GM21528 (cell line): ENCODE measurements around the gene AUTS2.

ENCODE experiments used
- ATAC-seq: cut with Tn5 transposase; IDR thresholded peaks from one replicate; pipeline ENCODE4 v1.9.1; 2021; ENCODE audit warnings: mild to moderate bottlenecking, moderate library complexity; ENCODE audit not compliant: unreplicated experiment, low FRiP score

AUTS2 gene

DNA sequence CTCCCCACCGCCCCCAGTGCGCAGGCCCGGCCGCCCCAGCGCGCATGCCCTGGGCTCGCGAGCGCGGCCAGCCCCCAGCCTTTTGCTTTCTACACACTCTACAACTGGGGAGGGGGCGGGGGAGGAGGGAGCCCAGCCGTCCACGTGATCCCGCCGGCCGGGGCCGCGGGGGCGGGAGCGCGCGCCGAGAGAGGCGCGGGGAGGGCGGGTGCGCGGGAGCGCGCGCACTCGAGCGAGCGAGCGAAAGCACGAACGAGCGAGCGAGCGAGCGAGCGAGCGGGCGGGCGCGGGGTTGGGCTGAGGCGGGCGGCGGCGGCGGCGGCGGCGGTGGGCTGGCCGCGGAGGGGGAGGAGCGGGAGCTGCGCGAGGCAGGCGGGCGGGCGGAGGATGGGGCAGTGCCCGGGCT lies at the start of gene AUTS2:
AUTS2 (plus strand) TSS at position 395 of the 406 bp plus-strand sequence. CDS start 1,179 bp downstream, outside the sequence.
- peak; percentile 49 for ATAC-seq

DNA sequence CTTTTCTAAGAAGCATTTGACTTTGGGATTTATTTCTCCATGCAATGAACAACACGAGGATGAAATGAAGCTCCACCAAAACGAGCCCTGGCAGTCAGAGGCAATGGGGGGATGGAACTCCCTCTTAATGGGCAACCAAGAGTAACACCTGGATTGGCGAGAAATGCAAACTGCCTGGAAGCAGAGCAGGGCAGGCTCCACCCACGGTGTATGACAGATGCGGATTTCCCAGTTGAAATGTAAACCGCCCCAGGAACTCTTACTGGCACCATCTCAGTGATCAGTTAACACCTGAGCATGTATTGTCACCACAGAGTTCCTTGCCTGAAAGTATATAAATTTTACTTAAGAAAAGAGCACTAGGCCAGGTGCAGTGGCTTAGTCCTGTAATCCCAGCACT lies 47.3 kb upstream of the AUTS2 start:
- no peak for ATAC-seq

DNA sequence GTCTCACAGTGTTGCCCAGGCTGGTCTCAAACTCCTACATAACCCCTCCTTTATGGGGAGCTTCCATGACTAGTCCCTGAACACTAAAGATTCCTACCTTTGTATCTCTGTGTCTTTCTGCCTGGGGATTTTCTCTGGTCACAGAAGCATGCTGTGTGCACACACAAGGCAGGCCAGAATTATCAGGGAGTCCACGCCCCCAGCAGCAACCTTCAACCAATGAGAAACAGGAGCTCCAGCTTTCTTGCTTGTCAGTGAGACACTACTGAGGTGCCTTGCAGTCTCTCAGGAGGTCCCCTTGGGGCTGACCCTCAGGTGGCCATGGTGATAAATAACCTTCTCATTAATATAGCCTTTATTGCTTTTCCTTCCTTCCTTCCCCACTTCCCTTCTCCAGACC lies 45.1 kb upstream of the AUTS2 start:
- ATAC-seq = no peak

- no peak for ATAC-seq
Observed at GRCh38 chr7:69561266-69561960, 36.9 kb upstream of the AUTS2 start.

GRCh38 chr7:69564454-69565417 lies 33.5 kb upstream of the AUTS2 start:
- ATAC-seq = peak; percentile 61

DNA sequence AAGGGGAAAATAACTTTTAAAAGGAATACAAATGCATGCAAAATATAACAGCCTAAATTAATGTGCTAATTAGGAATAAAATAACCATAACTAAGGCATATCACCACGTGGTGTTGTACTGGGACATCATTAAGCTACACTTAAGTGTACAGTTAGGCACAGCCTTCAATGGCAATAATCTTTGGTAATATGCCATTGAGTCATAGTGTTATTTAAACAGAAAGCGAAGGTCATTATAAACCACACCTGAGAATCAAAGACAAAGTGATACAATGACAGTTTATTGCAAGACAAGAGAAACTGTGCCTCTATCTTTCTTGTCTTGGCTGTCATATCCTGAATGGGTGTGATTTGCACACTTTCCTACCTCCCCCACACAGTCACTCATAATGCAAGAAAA lies 30.5 kb upstream of the AUTS2 start:
- no peak for ATAC-seq

DNA sequence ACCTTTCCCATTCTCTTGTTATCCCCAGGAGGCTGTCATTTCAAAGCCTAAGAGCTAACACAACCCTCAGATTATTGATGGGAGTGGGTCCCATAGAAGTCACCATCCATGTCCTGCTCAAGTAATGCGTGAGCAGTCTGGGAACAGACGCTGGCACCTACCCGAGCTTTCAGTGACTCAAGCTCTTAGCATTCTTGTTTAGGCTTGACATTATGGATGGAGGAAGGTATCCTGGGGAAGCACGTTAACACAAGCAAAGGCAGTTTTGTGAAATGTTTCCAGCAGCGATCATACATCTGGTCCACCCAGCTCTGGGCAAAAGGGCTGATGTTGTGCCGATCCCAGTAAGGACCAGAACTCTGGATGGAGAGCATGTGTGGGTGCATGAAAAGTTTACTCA lies 30.0 kb upstream of the AUTS2 start:
- ATAC-seq = no peak

- ATAC-seq = no peak
Observed at GRCh38 chr7:69575651-69576050, 22.6 kb upstream of the AUTS2 start.

- peak; percentile 54 for ATAC-seq
Observed at GRCh38 chr7:69577221-69577620, 21.1 kb upstream of the AUTS2 start.

- no peak for ATAC-seq
Observed at GRCh38 chr7:69585169-69585568, 13.1 kb upstream of the AUTS2 start.

- no peak for ATAC-seq
Observed at GRCh38 chr7:69586321-69586720, 12.0 kb upstream of the AUTS2 start.

DNA sequence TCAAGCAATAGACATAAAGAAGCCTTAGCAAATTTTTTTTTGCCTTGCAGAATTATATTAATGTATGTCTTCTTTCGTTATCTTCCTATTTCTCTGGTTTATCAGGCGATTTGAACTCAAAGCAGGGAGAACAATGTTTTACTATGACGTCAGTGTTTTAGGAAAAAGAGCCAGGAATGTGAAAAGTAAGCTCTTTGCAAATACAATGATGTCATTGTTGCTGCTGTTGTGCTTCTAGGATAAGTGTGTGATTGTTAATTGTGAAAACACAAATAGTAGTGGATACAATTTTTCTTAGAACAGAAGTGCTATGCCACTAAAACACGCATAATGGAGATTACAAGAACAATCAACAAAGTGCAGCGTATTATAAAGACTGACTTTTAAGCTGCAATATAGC lies 9.5 kb upstream of the AUTS2 start:
- ATAC-seq = no peak

- no peak for ATAC-seq
Observed at GRCh38 chr7:69591805-69592204, 6.5 kb upstream of the AUTS2 start.

- no peak for ATAC-seq
Observed at GRCh38 chr7:69593511-69593910, 4.8 kb upstream of the AUTS2 start.

DNA sequence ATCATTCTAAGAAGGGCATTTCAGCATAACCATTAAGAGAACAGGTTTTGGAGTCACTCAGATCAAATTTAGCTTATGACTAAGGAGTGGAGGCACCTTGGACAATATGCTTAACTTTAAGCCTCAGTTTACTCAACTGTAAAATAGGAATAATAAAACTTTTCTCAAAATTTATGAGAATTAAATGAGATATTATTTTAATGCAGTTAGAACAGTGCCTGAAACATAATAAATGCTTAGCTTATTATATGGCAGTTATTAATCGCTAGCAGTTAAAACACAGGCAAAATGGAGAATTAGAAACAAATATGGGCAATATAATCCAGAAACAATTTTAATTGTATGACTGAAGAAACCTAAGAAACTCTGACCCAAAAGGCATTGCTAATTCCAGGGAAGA lies 2.9 kb upstream of the AUTS2 start:
- no peak for ATAC-seq

DNA sequence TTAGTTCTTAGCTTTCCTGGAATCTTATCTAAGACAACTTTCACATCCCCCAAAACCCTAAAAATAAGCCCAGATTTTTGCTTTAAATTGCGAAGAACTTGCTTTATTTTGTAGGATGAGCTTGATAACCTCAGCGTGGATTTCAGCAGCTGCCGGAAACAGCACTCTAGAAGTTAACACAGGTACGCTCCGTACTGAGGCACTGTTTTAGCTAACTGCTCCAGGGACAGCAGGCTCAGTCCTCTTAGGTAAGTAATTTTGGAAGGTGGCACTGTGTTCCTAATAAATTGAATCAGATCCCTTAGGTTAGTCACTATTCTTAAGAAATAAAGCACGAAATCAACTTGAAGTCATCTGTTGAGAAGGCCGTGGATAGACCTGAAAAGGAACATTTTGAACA lies 2.2 kb upstream of the AUTS2 start:
- no peak for ATAC-seq

GRCh38 chr7:69596723-69597277 lies 1.5 kb upstream of the AUTS2 start:
- no peak for ATAC-seq

- peak; percentile 31 for ATAC-seq
Observed at GRCh38 chr7:69597278-69598076, 798 bp upstream of the AUTS2 start.

GRCh38 chr7:69598487-69599285 lies 411 bp downstream of the AUTS2 start:
- no peak for ATAC-seq
